Stomach (tissue), 4 donors: ENCODE results near the gene PMVK.

Source experiments
- EP300 ChIP-seq: sonication (generic); formaldehyde crosslinking; IDR thresholded peaks from one replicate; pipeline ENCODE4 v1.6.1; 2017; ENCODE audit warnings: antibody characterized with exemption
- POLR2A ChIP-seq, 4 donors: fragments of 450-650 bp; IDR thresholded peaks; one replicate each; pipeline ENCODE4 v1.6.1; 2016; ENCODE audit warnings: antibody characterized with exemption in 4 of 4, control low read depth in 2 of 4, mild to moderate bottlenecking in 1 of 4, moderate library complexity in 1 of 4
- POLR2AphosphoS5 ChIP-seq, 3 donors: sonication (generic); formaldehyde crosslinking; IDR thresholded peaks; one replicate each; pipeline ENCODE4 v1.6.1; 2016; ENCODE audit warnings: antibody characterized with exemption in 3 of 3
- TF ChIP-seq, protein P1 (sequence below), 7 experiments: fragments of 450-650 bp in 4 of 7; fragments of 200-600 bp in 3 of 7; sonication (generic) in 3 of 7; IDR thresholded peaks; one replicate each; pipeline ENCODE4 v1.5.1; 2016 to 2019; ENCODE audit warnings: antibody characterized with exemption in 7 of 7, control low read depth in 2 of 7, mild to moderate bottlenecking in 1 of 7

- TF ChIP-seq, protein P1, sequence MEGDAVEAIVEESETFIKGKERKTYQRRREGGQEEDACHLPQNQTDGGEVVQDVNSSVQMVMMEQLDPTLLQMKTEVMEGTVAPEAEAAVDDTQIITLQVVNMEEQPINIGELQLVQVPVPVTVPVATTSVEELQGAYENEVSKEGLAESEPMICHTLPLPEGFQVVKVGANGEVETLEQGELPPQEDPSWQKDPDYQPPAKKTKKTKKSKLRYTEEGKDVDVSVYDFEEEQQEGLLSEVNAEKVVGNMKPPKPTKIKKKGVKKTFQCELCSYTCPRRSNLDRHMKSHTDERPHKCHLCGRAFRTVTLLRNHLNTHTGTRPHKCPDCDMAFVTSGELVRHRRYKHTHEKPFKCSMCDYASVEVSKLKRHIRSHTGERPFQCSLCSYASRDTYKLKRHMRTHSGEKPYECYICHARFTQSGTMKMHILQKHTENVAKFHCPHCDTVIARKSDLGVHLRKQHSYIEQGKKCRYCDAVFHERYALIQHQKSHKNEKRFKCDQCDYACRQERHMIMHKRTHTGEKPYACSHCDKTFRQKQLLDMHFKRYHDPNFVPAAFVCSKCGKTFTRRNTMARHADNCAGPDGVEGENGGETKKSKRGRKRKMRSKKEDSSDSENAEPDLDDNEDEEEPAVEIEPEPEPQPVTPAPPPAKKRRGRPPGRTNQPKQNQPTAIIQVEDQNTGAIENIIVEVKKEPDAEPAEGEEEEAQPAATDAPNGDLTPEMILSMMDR (IDR thresholded peaks at IDR 0.05) = no peak
- TF ChIP-seq POLR2A (IDR thresholded peaks at IDR 0.05) (no peak), EP300 (no peak), POLR2AphosphoS5 (IDR thresholded peaks at IDR 0.05) (no peak)
Observed at GRCh38 chr1:154877370-154877974, 59.0 kb downstream of the PMVK start.
